ENCODE results near the gene SEMA3F. TPM values are rescaled to one million over a fixed set of nuclear protein-coding genes. Genes with fewer than 3 reads are reported as not detected.

SEMA3F gene
- total and polyA plus RNA-seq, 4 donors = 27.8 to 54.3 (median 47.4) TPM

- Histone ChIP-seq H3K9ac (ENCODE audit: insufficient read depth in 1 of 2, low read length in 2 of 2) (no peak overlapping the region), H3K27ac (ENCODE audit: low read depth in 1 of 2, low read length in 1 of 2) (no peak overlapping the region), H3K27me3 (ENCODE audit: control insufficient read depth in 3 of 3, insufficient read depth in 3 of 3, low read length in 2 of 3) (no peaks in the 10 kb centered on the region), H3K4me1 (ENCODE audit: control insufficient read depth in 5 of 5, insufficient read depth in 5 of 5, low read length in 5 of 5) (peaks cover 0 to 42% (median 15%) of the 10 kb centered on the region in 5 donors), H3K36me3 (ENCODE audit: control insufficient read depth in 4 of 4, insufficient read depth in 4 of 4, low read length in 4 of 4) (no peaks in the 10 kb centered on the region), H3K4me3 (no peak overlapping the region), H3K9me3 (ENCODE audit: control insufficient read depth in 4 of 4, insufficient read depth in 3 of 4, low read length in 3 of 4) (no peaks in the 10 kb centered on the region)
- ATAC-seq (ENCODE audit: insufficient read depth, low FRiP score) = no peak
- DNase-seq = no peak
- WGBS, 2 donors = 97 to 98% methylated on average over 12 of the region's 12 CpGs
- no peak for TF ChIP-seq CTCF (IDR thresholded peaks at IDR 0.05; ENCODE audit: control extremely low read depth, extremely low read depth)
Measured at GRCh38 chr3:50140990-50141389, 14.1 kb upstream of the SEMA3F start.

GRCh38 chr3:50146316-50146901 lies 8.7 kb upstream of the SEMA3F start:
- H3K4me1 ChIP-seq (ENCODE audit: control insufficient read depth in 5 of 5, insufficient read depth in 5 of 5, low read length in 5 of 5) = peaks cover 0 to 33% (median 13%) of the 10 kb centered on the region in 5 donors
- DNase-seq = no peak
- H3K27ac ChIP-seq (ENCODE audit: low read depth in 1 of 2, low read length in 1 of 2) = no peak overlapping the region
- H3K27me3 ChIP-seq (ENCODE audit: control insufficient read depth in 3 of 3, insufficient read depth in 3 of 3, low read length in 2 of 3) = no peaks in the 10 kb centered on the region
- no peak overlapping the region for H3K9ac ChIP-seq (ENCODE audit: insufficient read depth in 1 of 2, low read length in 2 of 2)
- H3K9me3 ChIP-seq (ENCODE audit: control insufficient read depth in 4 of 4, insufficient read depth in 3 of 4, low read length in 3 of 4) = no peaks in the 10 kb centered on the region
- no peak for TF ChIP-seq CTCF (IDR thresholded peaks at IDR 0.05; ENCODE audit: control extremely low read depth, extremely low read depth)
- H3K4me3 ChIP-seq = no peak overlapping the region
- no peak for ATAC-seq (ENCODE audit: insufficient read depth, low FRiP score)
- 91 to 96% methylated on average over 3 of the region's 3 CpGs for WGBS, 2 donors
- H3K36me3 ChIP-seq (ENCODE audit: control insufficient read depth in 4 of 4, insufficient read depth in 4 of 4, low read length in 4 of 4) = no peaks in the 10 kb centered on the region

- Histone ChIP-seq H3K36me3 (ENCODE audit: control insufficient read depth in 4 of 4, insufficient read depth in 4 of 4, low read length in 4 of 4) (no peaks in the 10 kb centered on the region), H3K9me3 (ENCODE audit: control insufficient read depth in 4 of 4, insufficient read depth in 3 of 4, low read length in 3 of 4) (no peaks in the 10 kb centered on the region), H3K27ac (ENCODE audit: low read depth in 1 of 2, low read length in 1 of 2) (no peak overlapping the region), H3K9ac (ENCODE audit: insufficient read depth in 1 of 2, low read length in 2 of 2) (no peak overlapping the region), H3K4me3 (no peak overlapping the region), H3K4me1 (ENCODE audit: control insufficient read depth in 5 of 5, insufficient read depth in 5 of 5, low read length in 5 of 5) (peaks cover 0 to 38% (median 13%) of the 10 kb centered on the region in 5 donors), H3K27me3 (ENCODE audit: control insufficient read depth in 3 of 3, insufficient read depth in 3 of 3, low read length in 2 of 3) (no peaks in the 10 kb centered on the region)
- ATAC-seq (ENCODE audit: insufficient read depth, low FRiP score) (no peak), DNase-seq (no peak)
- 93 to 97% methylated on average over 7 of the region's 7 CpGs for WGBS, 2 donors
- TF ChIP-seq CTCF (IDR thresholded peaks at IDR 0.05; ENCODE audit: control extremely low read depth, extremely low read depth) = no peak
Measured at GRCh38 chr3:50147016-50147415, 8.1 kb upstream of the SEMA3F start.

- Histone ChIP-seq H3K27ac (ENCODE audit: low read depth in 1 of 2, low read length in 1 of 2) (no peak overlapping the region), H3K9me3 (ENCODE audit: control insufficient read depth in 4 of 4, insufficient read depth in 3 of 4, low read length in 3 of 4) (no peaks in the 10 kb centered on the region), H3K4me3 (no peak overlapping the region), H3K36me3 (ENCODE audit: control insufficient read depth in 4 of 4, insufficient read depth in 4 of 4, low read length in 4 of 4) (no peaks in the 10 kb centered on the region), H3K4me1 (ENCODE audit: control insufficient read depth in 5 of 5, insufficient read depth in 5 of 5, low read length in 5 of 5) (peaks cover 0 to 38% (median 13%) of the 10 kb centered on the region in 5 donors), H3K9ac (ENCODE audit: insufficient read depth in 1 of 2, low read length in 2 of 2) (no peak overlapping the region), H3K27me3 (ENCODE audit: control insufficient read depth in 3 of 3, insufficient read depth in 3 of 3, low read length in 2 of 3) (no peaks in the 10 kb centered on the region)
- ATAC-seq (ENCODE audit: insufficient read depth, low FRiP score) = no peak
- no peak for TF ChIP-seq CTCF (IDR thresholded peaks at IDR 0.05; ENCODE audit: control extremely low read depth, extremely low read depth)
- WGBS, 2 donors = 91 to 97% methylated on average over 2 of the region's 2 CpGs
- DNase-seq = no peak
Measured at GRCh38 chr3:50147447-50147846, 7.7 kb upstream of the SEMA3F start.
